GM23248 (cell line): ENCODE measurements around the gene TMEM98. TPM values are rescaled to one million over a fixed set of nuclear protein-coding genes. Genes with fewer than 3 reads are reported as not detected.
A peak's percentile ranks its signal among the peaks of the same experiment; 100 is the strongest.

Source experiments
- DNase-seq: peaks from one replicate; pipeline ENCODE4 v3.0.0-alpha.2; 2015
- H2AFZ ChIP-seq: fragments of 200-600 bp; sonication (generic); 2 replicates; pipeline ENCODE4 v1.6.1; 2016; ENCODE audit warnings: antibody characterized with exemption
- H3F3A ChIP-seq: fragments of 200-600 bp; sonication (generic); 2 replicates; pipeline ENCODE4 v1.6.1; 2016; ENCODE audit warnings: mild to moderate bottlenecking, antibody characterized with exemption, mixed run types; ENCODE audit not compliant: insufficient read depth
- H3K27ac ChIP-seq: fragments of 200-600 bp; sonication (generic); 2 replicates; pipeline ENCODE4 v1.5.1; 2016; ENCODE audit warnings: mild to moderate bottlenecking
- H3K27me3 ChIP-seq: fragments of 200-600 bp; sonication (generic); replicated peaks from 2 replicates; pipeline ENCODE4 v1.6.1; 2016; ENCODE audit warnings: mild to moderate bottlenecking; ENCODE audit not compliant: insufficient read depth
- H3K36me3 ChIP-seq: fragments of 200-600 bp; sonication (generic); 2 replicates; pipeline ENCODE4 v1.6.1; 2016; ENCODE audit warnings: low read depth, mild to moderate bottlenecking
- H3K4me1 ChIP-seq: fragments of 200-600 bp; sonication (generic); 2 replicates; pipeline ENCODE4 v1.6.1; 2016; ENCODE audit warnings: mild to moderate bottlenecking; ENCODE audit not compliant: insufficient read depth
- H3K4me2 ChIP-seq: fragments of 200-600 bp; sonication (generic); one replicate; pipeline ENCODE4 v1.6.1; 2016; ENCODE audit warnings: mild to moderate bottlenecking; ENCODE audit not compliant: unreplicated experiment
- H3K4me3 ChIP-seq: fragments of 200-600 bp; sonication (generic); 2 replicates; pipeline ENCODE4 v1.5.1; 2016; ENCODE audit warnings: mild to moderate bottlenecking
- H3K79me2 ChIP-seq: fragments of 200-600 bp; sonication (generic); 2 replicates; pipeline ENCODE4 v1.6.1; 2016; ENCODE audit warnings: mild to moderate bottlenecking; ENCODE audit not compliant: insufficient read depth
- H3K9ac ChIP-seq: fragments of 200-600 bp; sonication (generic); 2 replicates; pipeline ENCODE4 v1.6.1; 2016; ENCODE audit warnings: mild to moderate bottlenecking
- H3K9me2 ChIP-seq: fragments of 200-600 bp; sonication (generic); 2 replicates; pipeline ENCODE4 v1.6.1; 2016; ENCODE audit warnings: mixed run types, mild to moderate bottlenecking, moderate library complexity; ENCODE audit not compliant: insufficient read depth
- H3K9me3 ChIP-seq: fragments of 200-600 bp; sonication (generic); one replicate; pipeline ENCODE4 v1.6.1; 2017; ENCODE audit warnings: low read depth
- H4K20me1 ChIP-seq: fragments of 200-600 bp; sonication (generic); 2 replicates; pipeline ENCODE4 v1.6.0; 2016; ENCODE audit not compliant: insufficient read depth
- EZH2 ChIP-seq: fragments of 200-600 bp; sonication (generic); IDR thresholded peaks from 2 replicates; pipeline ENCODE4 v1.6.1; 2018; ENCODE audit warnings: antibody characterized with exemption, mild to moderate bottlenecking; ENCODE audit not compliant: insufficient read depth, poor library complexity, severe bottlenecking
- EZH2phosphoT487 ChIP-seq: fragments of 200-600 bp; sonication (generic); IDR thresholded peaks from 2 replicates; pipeline ENCODE4 v1.6.1; 2018; ENCODE audit warnings: antibody characterized with exemption, moderate library complexity, mild to moderate bottlenecking, low read depth; ENCODE audit not compliant: insufficient read depth
- WGBS, 2 experiments: methylation state at CpG; one replicate each; pipeline ENCODE4 v1.1.6; 2015 to 2017; ENCODE audit warnings: low lambda C conversion rate in 2 of 2, low coverage in 1 of 2; ENCODE audit errors: missing lambda C conversion rate in 2 of 2; 5-methylcytosine and 5-hydroxymethylcytosine counted together
- in situ Hi-C: fragments of 300-500 bp; cut with MboI; formaldehyde crosslinking; loops from 2 replicates; pipeline ENCODE4 v1.15.0; 2020
- polyA plus RNA-seq: library from polyadenylated mRNA; unstranded; fragments of >200 nt; fragmentation: Nextera tagmentation; extraction: Ambion mirVana; gene quantifications from 2 replicates; pipeline ENCODE4 v1.2.1, GENCODE V29; 2016
- total RNA-seq: library from RNA; depleted of rRNA; stranded (reverse); fragments of >200 nt; shearing (Covaris generic); gene quantifications from 2 replicates; pipeline ENCODE4 v1.2.3, GENCODE V29; 2014

TMEM98 gene
- total and polyA plus RNA-seq, 2 experiments from 2014 or later = 148 to 153 TPM

- Histone ChIP-seq H3K9me2 (no peaks in the 10 kb centered on the region), H3K79me2 (peaks cover 19% of the 10 kb centered on the region), H3K4me2 (peak overlapping the region; percentile 96), H3K36me3 (peaks cover 8% of the 10 kb centered on the region; the same call in 1 of the 2 replicates), H4K20me1 (no peaks in the 10 kb centered on the region), H3F3A (peaks cover 6% of the 10 kb centered on the region), H2AFZ (peak overlapping the region; percentile 97), H3K4me1 (peaks cover 14% of the 10 kb centered on the region; the same call in 1 of the 2 replicates), H3K27me3 (no peaks in the 10 kb centered on the region), H3K9me3 (no peaks in the 10 kb centered on the region), H3K9ac (peak overlapping the region; percentile 95), H3K27ac (peak overlapping the region; percentile 45), H3K4me3 (peak overlapping the region; percentile 85)
- in situ Hi-C loops = no loop called here
- TF ChIP-seq EZH2phosphoT487 = no peak
- TF ChIP-seq EZH2 = no peak
- 8% methylated on average over 19 of the region's 19 CpGs for WGBS, 2 experiments
- DNase-seq = peak; percentile 57
These were observed 908 bp downstream of the TMEM98 start for GRCh38 chr17:32928586-32929535.

- H3K27ac ChIP-seq = no peak overlapping the region
- peak overlapping the region; percentile 85 for H3K4me3 ChIP-seq
- TF ChIP-seq EZH2phosphoT487 (no peak), EZH2 (no peak)
- no peaks in the 10 kb centered on the region for H3K27me3 ChIP-seq
- in situ Hi-C loops = no loop called here
- WGBS, 2 experiments = 50 to 54% methylated on average over 2 of the region's 2 CpGs
- no peaks in the 10 kb centered on the region for H4K20me1 ChIP-seq
- H3K36me3 ChIP-seq = peaks cover 8% of the 10 kb centered on the region; the same call in 1 of the 2 replicates
- no peaks in the 10 kb centered on the region for H3K9me2 ChIP-seq
- peak overlapping the region; percentile 96 for H3K4me2 ChIP-seq
- H3K9me3 ChIP-seq = no peaks in the 10 kb centered on the region
- H3F3A ChIP-seq = peaks cover 6% of the 10 kb centered on the region
- peak; percentile 6 for DNase-seq
- peaks cover 19% of the 10 kb centered on the region for H3K79me2 ChIP-seq
- H3K9ac ChIP-seq = no peak overlapping the region
- H3K4me1 ChIP-seq = peaks cover 14% of the 10 kb centered on the region; the same call in 1 of the 2 replicates
- peak overlapping the region; percentile 97 for H2AFZ ChIP-seq
These were observed 1.6 kb downstream of the TMEM98 start for GRCh38 chr17:32929588-32929987.

- Histone ChIP-seq H3F3A (peaks cover 6% of the 10 kb centered on the region), H3K9ac (no peak overlapping the region), H3K4me1 (peaks cover 14% of the 10 kb centered on the region; the same call in 1 of the 2 replicates), H3K27ac (no peak overlapping the region), H3K9me2 (no peaks in the 10 kb centered on the region), H3K36me3 (peaks cover 8% of the 10 kb centered on the region; the same call in 1 of the 2 replicates), H3K9me3 (no peaks in the 10 kb centered on the region), H3K4me2 (no peak overlapping the region), H3K4me3 (no peak overlapping the region), H4K20me1 (no peaks in the 10 kb centered on the region), H2AFZ (no peak overlapping the region), H3K79me2 (peaks cover 19% of the 10 kb centered on the region), H3K27me3 (no peaks in the 10 kb centered on the region)
- in situ Hi-C loops = no loop called here
- no peak for DNase-seq
- TF ChIP-seq EZH2 (no peak), EZH2phosphoT487 (no peak)
- WGBS, 2 experiments = 96 to 100% methylated on average over 1 of the region's 1 CpG
These were observed 2.6 kb downstream of the TMEM98 start for GRCh38 chr17:32930512-32930911.

GRCh38 chr17:32931686-32932085 is 3.7 kb downstream of the TMEM98 start:
- H3F3A ChIP-seq = peaks cover 6% of the 10 kb centered on the region
- H3K36me3 ChIP-seq = peaks cover 8% of the 10 kb centered on the region; the same call in 1 of the 2 replicates

More at GRCh38 chr17:32931686-32932085, 3.7 kb downstream of the TMEM98 start:
- Histone ChIP-seq H3K27ac (no peak overlapping the region), H3K9ac (no peak overlapping the region), H3K9me2 (no peaks in the 10 kb centered on the region), H4K20me1 (no peaks in the 10 kb centered on the region), H3K4me2 (no peak overlapping the region), H3K79me2 (peaks cover 19% of the 10 kb centered on the region), H3K27me3 (no peaks in the 10 kb centered on the region), H2AFZ (no peak overlapping the region), H3K4me1 (peaks cover 14% of the 10 kb centered on the region; the same call in 1 of the 2 replicates), H3K9me3 (no peaks in the 10 kb centered on the region), H3K4me3 (no peak overlapping the region)
- peak; percentile 39 for DNase-seq
- no peak for TF ChIP-seq EZH2phosphoT487
- no peak for TF ChIP-seq EZH2
- in situ Hi-C loops = no loop called here
- WGBS, 2 experiments = 58 to 65% methylated on average over 1 of the region's 1 CpG
